SK-N-SH (cell line): Measurements from ENCODE around the gene GOLM1.

Experiments
- CTCF ChIP-seq: fragments of 200-600 bp; sonication (generic); IDR thresholded peaks from 2 replicates; pipeline ENCODE4 v1.6.1; 2017; ENCODE audit warnings: antibody characterized with exemption, mild to moderate bottlenecking, moderate library complexity
- ELF1 ChIP-seq: IDR thresholded peaks from 2 replicates; pipeline ENCODE4 v1.4.0; 2012
- EZH2phosphoT487 ChIP-seq: fragments of 200-600 bp; sonication (generic); IDR thresholded peaks from 2 replicates; pipeline ENCODE4 v1.6.1; 2017; ENCODE audit warnings: low read depth, mixed run types, mild to moderate bottlenecking, antibody characterized with exemption, moderate library complexity, borderline replicate concordance
- FOXM1 ChIP-seq: IDR thresholded peaks from 2 replicates; pipeline ENCODE4 v1.4.0; 2012; ENCODE audit warnings: low read depth, mild to moderate bottlenecking
- GABPA ChIP-seq: IDR thresholded peaks from 2 replicates; pipeline ENCODE4 v1.4.0; 2012; ENCODE audit warnings: low read depth, mild to moderate bottlenecking
- NRF1 ChIP-seq: IDR thresholded peaks from 2 replicates; pipeline ENCODE4 v1.6.1; 2012; ENCODE audit warnings: low read depth, mild to moderate bottlenecking, low read length
- RAD21 ChIP-seq: IDR thresholded peaks from 2 replicates; pipeline ENCODE4 v1.6.1; 2012; ENCODE audit warnings: mild to moderate bottlenecking, low read length
- SMC3 ChIP-seq: IDR thresholded peaks from 2 replicates; pipeline ENCODE4 v1.6.1; 2012; ENCODE audit warnings: low read depth, low read length, improper control_type of control experiment
- TCF12 ChIP-seq: IDR thresholded peaks from 2 replicates; pipeline ENCODE4 v1.4.0; 2012
- TF ChIP-seq, protein P1 (sequence below): IDR thresholded peaks from 2 replicates; pipeline ENCODE4 v1.6.1; 2012; ENCODE audit warnings: mild to moderate bottlenecking, low read depth, low read length, moderate library complexity
- TF ChIP-seq, protein P2 (sequence below): fragments of 150-350 bp; IDR thresholded peaks from 2 replicates; pipeline ENCODE4 v1.6.1; 2017; ENCODE audit warnings: antibody characterized with exemption, low read length, low read depth, borderline replicate concordance

DNA sequence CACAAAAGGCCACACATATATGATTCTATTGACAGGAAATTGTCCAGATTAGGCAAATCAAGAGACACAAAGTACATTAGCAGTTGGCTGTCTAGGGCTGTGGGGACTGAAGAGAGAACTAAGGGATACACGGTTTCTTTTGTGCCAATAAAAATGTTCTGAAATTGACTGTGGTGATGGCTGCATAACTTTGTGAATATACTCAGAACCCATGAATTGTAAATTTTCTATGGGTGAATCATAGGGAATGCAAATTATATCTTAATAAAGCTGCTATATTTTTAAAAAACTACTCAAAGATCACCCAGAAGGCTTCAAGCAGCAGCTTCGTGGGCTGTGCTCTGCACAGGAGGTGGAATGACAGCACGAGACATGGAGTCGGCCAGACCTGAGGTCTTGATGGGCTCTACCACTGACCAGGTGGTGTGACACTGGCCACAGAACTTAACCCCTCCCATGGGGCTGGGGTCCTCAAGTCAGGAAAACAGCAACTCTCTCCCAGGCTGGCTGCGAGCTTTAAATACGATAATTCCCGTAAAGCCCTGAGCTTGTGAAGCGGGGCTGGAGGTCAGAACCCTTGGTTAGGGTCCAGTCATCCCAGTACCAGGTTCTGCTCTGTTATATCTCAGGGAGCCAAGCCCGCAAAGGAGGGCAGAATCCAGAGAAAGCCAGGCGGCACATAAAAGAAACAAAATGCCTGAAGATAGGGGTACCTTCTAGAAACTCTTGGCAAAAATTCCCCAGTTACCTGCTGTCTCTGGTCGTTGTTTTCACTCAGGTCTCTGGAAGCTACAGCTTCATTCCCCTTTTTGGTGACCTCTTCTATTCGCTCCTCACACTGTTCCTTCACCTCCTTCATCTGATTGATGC, 59.1 kb downstream of the GOLM1 start:
- TF ChIP-seq FOXM1 (no peak), CTCF (no peak), RAD21 (no peak), TCF12 (no peak), EZH2phosphoT487 (no peak), SMC3 (no peak), NRF1 (no peak), GABPA (no peak), ELF1 (no peak)
- TF ChIP-seq, protein P1, sequence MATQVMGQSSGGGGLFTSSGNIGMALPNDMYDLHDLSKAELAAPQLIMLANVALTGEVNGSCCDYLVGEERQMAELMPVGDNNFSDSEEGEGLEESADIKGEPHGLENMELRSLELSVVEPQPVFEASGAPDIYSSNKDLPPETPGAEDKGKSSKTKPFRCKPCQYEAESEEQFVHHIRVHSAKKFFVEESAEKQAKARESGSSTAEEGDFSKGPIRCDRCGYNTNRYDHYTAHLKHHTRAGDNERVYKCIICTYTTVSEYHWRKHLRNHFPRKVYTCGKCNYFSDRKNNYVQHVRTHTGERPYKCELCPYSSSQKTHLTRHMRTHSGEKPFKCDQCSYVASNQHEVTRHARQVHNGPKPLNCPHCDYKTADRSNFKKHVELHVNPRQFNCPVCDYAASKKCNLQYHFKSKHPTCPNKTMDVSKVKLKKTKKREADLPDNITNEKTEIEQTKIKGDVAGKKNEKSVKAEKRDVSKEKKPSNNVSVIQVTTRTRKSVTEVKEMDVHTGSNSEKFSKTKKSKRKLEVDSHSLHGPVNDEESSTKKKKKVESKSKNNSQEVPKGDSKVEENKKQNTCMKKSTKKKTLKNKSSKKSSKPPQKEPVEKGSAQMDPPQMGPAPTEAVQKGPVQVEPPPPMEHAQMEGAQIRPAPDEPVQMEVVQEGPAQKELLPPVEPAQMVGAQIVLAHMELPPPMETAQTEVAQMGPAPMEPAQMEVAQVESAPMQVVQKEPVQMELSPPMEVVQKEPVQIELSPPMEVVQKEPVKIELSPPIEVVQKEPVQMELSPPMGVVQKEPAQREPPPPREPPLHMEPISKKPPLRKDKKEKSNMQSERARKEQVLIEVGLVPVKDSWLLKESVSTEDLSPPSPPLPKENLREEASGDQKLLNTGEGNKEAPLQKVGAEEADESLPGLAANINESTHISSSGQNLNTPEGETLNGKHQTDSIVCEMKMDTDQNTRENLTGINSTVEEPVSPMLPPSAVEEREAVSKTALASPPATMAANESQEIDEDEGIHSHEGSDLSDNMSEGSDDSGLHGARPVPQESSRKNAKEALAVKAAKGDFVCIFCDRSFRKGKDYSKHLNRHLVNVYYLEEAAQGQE: no peak
- TF ChIP-seq, protein P2, sequence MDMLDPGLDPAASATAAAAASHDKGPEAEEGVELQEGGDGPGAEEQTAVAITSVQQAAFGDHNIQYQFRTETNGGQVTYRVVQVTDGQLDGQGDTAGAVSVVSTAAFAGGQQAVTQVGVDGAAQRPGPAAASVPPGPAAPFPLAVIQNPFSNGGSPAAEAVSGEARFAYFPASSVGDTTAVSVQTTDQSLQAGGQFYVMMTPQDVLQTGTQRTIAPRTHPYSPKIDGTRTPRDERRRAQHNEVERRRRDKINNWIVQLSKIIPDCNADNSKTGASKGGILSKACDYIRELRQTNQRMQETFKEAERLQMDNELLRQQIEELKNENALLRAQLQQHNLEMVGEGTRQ: no peak
